NK-92 (cell line): ENCODE results near the gene HASPIN.

Experiments used
- DNase-seq: peaks from one replicate; lab custom pipeline; 2025; ENCODE audit not compliant: unreplicated experiment; lab: John Stamatoyannopoulos, UW

The HASPIN gene

DNA sequence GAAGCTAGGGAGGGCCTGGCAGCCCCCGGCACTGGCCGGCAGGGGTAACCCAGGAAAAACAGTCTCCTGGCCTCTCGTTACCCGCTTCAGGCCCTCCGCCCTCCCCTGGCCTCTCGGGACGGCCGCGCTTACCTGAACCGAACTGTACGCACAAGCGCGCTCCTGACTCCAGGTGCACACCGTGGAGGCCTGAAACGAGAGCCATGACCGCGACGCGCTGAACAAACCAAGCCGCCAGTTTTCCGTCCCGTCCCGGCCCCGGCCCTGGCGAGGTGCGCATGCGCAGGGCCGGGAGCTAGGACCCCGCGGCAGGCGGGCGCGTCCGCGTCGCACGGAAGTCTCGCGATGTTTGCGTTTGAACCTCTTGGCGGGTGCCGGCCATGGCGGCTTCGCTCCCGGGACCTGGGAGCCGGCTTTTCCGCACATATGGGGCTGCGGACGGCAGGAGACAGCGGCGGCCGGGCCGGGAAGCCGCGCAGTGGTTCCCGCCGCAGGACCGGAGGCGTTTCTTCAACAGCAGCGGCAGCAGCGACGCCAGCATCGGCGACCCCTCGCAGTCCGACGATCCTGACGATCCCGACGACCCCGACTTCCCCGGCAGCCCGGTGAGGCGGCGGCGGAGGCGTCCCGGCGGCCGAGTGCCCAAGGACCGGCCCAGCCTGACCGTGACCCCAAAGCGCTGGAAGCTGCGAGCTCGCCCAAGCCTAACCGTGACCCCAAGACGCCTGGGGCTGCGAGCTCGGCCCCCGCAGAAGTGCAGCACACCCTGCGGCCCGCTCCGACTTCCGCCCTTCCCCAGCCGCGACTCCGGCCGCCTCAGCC, at the start of gene HASPIN:
Gene HASPIN (plus strand): TSS at position 348 of the 822 bp plus-strand sequence. CDS start 33 bp downstream, at position 381.
- peak; percentile 25 for DNase-seq

- DNase-seq, result no peak
Measured at GRCh38 chr17:3675886-3676285, 47.8 kb upstream of the HASPIN start.

DNA sequence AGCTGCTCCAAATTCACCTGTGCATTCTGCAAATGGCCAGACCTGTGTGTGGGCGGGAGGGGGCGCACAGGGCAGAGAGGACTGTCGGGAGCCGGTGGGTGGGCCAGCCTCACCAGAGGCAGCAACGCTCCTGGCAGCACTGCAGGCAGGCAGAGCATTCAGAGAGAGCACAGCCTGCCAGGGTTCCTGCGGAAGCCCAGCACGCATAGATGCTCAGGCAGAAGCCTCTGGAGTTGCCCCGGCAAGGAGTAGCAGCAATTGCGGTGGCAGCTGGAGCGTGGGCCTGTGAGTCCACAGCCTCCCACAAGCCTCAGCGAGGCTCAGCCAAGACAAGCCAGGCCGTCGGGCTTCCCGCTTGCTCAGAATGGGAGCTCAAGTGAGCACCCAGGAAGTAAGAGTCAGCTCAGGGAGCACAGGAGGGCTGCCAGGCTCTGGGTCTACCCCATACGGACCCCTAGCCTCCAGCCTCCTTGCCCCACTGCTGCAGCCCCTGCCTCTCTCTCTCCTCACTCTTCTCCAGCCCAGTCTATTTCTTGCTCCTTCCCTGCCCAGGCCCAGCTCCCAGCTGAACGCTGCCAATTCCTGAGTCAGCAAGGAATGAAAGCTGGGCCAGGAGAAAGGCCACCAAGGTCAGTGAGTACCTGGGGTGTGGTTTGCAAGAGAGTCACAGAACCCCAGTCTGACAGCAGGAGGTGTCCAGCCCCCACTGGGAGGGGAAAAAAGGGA, 45.4 kb upstream of the HASPIN start:
- DNase-seq, result no peak

- DNase-seq, result no peak
Measured at GRCh38 chr17:3678821-3679530, 44.7 kb upstream of the HASPIN start.

- DNase-seq, result no peak
Measured at GRCh38 chr17:3679531-3680126, 44.1 kb upstream of the HASPIN start.

- DNase-seq, result no peak
Measured at GRCh38 chr17:3681057-3681456, 42.6 kb upstream of the HASPIN start.

GRCh38 chr17:3681565-3681964, 42.1 kb upstream of the HASPIN start:
- DNase-seq, result no peak

GRCh38 chr17:3682033-3682432, 41.7 kb upstream of the HASPIN start:
- DNase-seq, result no peak

DNA sequence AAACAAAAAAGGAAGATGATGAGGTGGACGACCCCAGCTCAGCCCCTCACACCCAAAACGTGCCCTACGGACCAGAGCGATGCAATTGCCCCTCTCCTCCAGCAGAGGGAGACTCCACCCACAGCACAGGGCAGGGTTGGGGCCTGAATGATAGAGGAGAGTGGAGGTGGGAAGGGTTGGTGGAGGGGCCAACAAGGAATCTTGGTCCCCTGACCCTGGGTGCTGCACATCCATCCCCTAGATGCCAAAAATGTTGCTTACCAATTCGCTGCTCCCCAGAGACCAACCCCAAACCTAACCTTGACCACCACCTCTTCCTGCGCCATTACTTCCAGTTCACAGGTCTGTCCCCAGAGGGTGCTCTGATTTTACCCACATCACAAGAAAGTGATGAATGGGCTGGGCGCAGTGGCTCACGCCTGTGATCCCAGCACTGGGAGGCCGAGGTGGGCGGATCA, 40.6 kb upstream of the HASPIN start:
- no peak for DNase-seq

DNA sequence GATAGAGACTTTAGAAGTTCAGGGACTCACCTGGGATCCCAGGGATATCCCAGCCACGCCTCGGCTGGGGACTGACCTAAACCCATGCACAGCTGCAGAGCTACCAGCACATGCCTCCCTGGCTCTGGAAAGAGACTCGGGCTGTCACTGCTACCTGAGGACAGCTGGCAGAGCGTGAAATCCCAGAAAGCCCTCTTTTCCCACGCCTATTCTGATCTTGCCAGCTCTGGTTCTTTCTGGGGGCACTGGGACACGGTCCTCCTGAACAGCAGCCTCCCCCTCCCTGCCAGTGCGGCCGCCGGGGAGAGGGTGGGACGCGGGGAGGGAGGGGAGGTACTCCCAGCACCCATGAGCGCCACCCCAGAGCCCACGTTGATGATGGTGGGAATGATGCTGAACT, 38.5 kb upstream of the HASPIN start:
- DNase-seq, result no peak

DNA sequence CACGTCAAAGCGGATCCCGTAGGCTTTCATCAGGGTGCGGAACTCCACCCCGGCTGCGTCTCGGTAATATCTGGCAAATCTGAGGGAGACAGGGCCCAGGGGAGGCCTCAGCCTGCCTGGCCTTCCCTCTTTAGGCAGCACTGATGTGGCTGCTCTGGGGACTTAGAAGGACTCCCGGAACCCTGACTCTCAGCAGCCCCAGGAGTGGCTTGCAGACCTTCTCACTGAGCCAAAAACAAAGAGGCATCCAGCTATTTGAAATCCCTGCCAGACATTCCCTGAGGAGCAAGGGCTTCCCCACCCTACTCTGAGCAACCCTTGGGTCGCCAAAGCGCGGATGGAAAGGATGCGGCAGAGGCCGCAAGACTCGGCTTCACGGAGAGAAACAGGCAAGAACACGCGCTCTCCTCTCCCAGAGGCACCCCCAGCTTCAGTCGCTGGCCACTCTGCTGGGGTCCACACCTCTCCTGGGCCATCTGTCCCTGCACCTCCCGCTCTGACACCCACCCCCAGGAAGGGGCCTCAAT, 35.6 kb upstream of the HASPIN start:
- no peak for DNase-seq

- no peak for DNase-seq
Measured at GRCh38 chr17:3688852-3689261, 34.8 kb upstream of the HASPIN start.

GRCh38 chr17:3689262-3690093, 34.2 kb upstream of the HASPIN start:
- DNase-seq, result no peak

GRCh38 chr17:3690094-3690715, 33.5 kb upstream of the HASPIN start:
- no peak for DNase-seq

DNA sequence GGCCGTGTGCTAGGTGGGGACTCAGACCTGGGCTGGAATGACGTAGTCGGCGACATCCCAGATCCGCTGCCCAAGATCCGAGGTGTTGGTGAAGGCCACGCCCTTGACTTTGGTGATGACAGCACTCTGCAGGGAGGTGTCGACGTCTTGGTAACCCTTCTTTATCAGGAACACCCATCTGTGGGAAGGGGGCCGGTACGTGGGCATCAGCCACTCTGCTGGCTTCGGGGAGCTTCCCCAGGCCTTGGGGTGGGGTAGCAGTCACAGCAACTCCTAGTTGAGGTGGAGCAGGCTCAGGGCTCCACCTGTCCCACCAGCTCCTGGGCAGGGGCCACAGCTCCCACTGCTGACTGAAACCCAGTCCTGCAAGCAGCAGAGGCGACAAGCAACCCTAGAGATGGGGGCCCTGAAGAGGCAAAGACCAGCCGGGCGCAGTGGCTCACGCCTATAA, 32.1 kb upstream of the HASPIN start:
- DNase-seq, result no peak

GRCh38 chr17:3692346-3692745, 31.4 kb upstream of the HASPIN start:
- no peak for DNase-seq

- DNase-seq, result no peak
Measured at GRCh38 chr17:3693141-3693540, 30.6 kb upstream of the HASPIN start.

GRCh38 chr17:3693829-3694231, 29.9 kb upstream of the HASPIN start:
- DNase-seq, result no peak

DNA sequence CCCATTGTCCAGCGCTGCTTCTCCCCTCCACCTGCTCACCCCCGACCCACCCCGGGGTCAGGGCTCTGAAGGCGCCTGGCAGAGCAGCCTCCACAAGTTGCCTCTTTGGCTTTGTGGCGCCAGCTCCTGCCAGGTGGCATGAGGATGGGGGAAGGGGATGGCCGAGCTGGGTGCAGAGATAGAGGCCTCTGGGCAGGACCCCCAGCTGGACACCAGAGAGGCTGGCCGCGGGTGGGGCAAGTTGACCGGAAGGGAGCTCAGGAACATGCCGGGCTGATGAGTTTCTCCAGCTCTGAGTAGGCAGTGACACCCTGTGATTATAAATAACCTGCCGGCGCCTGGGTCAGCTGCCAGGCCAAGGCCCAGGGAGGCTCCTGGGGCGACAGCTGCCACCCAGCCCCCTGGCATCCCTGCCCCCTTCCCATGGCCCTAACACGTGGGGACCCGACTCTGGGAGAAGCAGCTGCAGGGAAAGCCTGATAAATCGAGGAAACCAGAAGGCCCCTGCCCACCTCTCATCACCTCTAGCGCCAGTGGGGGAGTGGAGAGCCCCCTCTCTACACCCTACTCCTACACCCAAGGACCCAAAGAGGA, 28.5 kb upstream of the HASPIN start:
- no peak for DNase-seq
